HL-60 (cell line): Measurements from ENCODE around the gene DNAAF5.

Experiments
- DNase-seq, 2 experiments: peaks; one replicate each; pipeline ENCODE4 v3.0.0-alpha.2; 2010 to 2020; ENCODE audit warnings: low read depth in 1 of 2, low spot score in 1 of 2
- H3K27ac ChIP-seq: fragments of 250-450 bp; sonication (Bioruptor Pico); replicated peaks from 2 replicates; pipeline ENCODE4 v1.5.1; 2020; ENCODE audit warnings: mild to moderate bottlenecking, moderate library complexity
- H3K27me3 ChIP-seq: fragments of 250-450 bp; sonication (Bioruptor Pico); 2 replicates; pipeline ENCODE4 v1.5.1; 2021; ENCODE audit warnings: mild to moderate bottlenecking, moderate library complexity; ENCODE audit not compliant: insufficient read depth, poor library complexity, severe bottlenecking
- H3K4me3 ChIP-seq: replicated peaks from 2 replicates; pipeline ENCODE4 v1.5.1; 2011; ENCODE audit warnings: mild to moderate bottlenecking, control low read depth, low read length; ENCODE audit not compliant: insufficient read depth
- CTCF ChIP-seq: IDR thresholded peaks from one replicate; pipeline ENCODE4 v1.5.1; 2011; ENCODE audit warnings: low read length, control low read depth, inconsistent platforms; ENCODE audit not compliant: insufficient read depth
- GABPA ChIP-seq: IDR thresholded peaks from 2 replicates; pipeline ENCODE4 v1.6.1; 2012; ENCODE audit warnings: low read depth
- POLR2AphosphoS5 ChIP-seq: IDR thresholded peaks from 2 replicates; pipeline ENCODE4 v1.6.1; 2012; ENCODE audit warnings: low read depth
- REST ChIP-seq: IDR thresholded peaks from 2 replicates; pipeline ENCODE4 v1.6.1; 2012; ENCODE audit warnings: low read depth; ENCODE audit not compliant: insufficient replicate concordance
- SPI1 ChIP-seq: IDR thresholded peaks from 2 replicates; pipeline ENCODE4 v1.6.1; 2012; ENCODE audit warnings: low read depth, mild to moderate bottlenecking, borderline replicate concordance

DNAAF5 gene

GRCh38 chr7:770741-771166, 44.3 kb downstream of the DNAAF5 start:
- Histone ChIP-seq H3K27ac (no peak overlapping the region), H3K4me3 (no peak overlapping the region)

DNA sequence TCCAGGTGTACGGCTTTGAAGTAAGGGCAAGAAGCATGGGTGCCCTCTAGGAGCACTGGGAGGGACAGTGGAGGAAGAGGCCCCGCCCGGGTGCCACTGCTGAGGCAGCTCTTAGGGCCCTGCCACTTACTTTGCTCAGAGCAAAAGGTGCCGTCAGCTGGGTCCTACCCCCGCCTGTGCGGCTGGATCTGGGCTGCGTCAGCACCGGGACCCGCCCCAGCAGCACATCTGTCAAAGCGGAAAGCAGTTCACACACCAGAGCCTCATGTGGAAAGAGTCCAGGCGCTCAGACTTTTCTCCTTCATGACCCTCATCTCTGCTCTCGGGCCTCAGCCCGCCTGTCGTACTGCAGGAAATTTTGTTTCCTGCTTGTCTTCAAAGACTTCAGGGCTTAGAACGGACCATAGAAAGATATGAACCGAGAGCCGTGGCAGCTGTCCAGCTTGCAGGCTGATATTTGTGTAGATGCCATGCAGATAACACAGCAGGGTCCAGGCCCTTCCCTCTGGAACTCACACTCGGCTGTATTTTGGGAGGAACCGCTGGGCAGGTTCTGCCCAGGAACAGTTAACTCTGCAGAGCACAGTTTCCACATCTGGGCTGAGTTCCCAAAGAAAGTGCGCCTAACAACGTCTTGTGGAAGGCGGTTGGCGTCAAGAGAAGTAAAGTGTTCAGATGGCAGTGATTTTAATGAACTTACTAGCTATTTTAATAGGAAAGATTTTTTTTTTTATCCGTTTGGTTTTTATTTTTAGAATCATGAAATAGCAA, 44.9 kb downstream of the DNAAF5 start:
- Histone ChIP-seq H3K27ac (no peak overlapping the region), H3K27me3 (no peaks in the 10 kb centered on the region), H3K4me3 (no peak overlapping the region)
- TF ChIP-seq CTCF (no peak), GABPA (no peak), POLR2AphosphoS5 (no peak), SPI1 (no peak), REST (no peak)
- DNase-seq = no peak

More at GRCh38 chr7:770741-771166, 44.3 kb downstream of the DNAAF5 start:
- TF ChIP-seq CTCF (no peak), REST (no peak), POLR2AphosphoS5 (no peak), GABPA (no peak), SPI1 (no peak)
- no peak for DNase-seq
- H3K27me3 ChIP-seq = no peaks in the 10 kb centered on the region

DNA sequence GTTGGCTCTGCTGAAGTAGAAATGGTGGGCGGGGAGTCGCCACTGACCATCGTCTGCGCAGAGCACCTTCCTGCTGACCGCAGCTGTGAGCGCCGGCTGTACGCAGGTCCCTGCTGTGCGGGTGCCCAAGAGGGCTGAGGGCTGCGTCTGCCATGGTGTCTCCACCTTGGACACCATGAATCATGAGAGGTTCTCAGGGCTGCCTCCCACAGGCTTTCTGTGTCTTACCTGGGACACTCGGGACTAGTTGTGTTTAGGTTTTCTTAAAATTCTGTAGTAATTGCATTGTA, 45.5 kb downstream of the DNAAF5 start:
- Histone ChIP-seq H3K27me3 (no peaks in the 10 kb centered on the region), H3K4me3 (no peak overlapping the region), H3K27ac (no peak overlapping the region)
- no peak for DNase-seq
- TF ChIP-seq GABPA = no peak
- no peak for TF ChIP-seq POLR2AphosphoS5
- no peak for TF ChIP-seq REST
- no peak for TF ChIP-seq SPI1
- TF ChIP-seq CTCF = no peak
